Measurements from ENCODE around the gene MRPS6.

MRPS6 gene

GRCh38 chr21:34182436-34182835 lies 109.1 kb downstream of the MRPS6 start:
- no peak for DNase-seq

DNA sequence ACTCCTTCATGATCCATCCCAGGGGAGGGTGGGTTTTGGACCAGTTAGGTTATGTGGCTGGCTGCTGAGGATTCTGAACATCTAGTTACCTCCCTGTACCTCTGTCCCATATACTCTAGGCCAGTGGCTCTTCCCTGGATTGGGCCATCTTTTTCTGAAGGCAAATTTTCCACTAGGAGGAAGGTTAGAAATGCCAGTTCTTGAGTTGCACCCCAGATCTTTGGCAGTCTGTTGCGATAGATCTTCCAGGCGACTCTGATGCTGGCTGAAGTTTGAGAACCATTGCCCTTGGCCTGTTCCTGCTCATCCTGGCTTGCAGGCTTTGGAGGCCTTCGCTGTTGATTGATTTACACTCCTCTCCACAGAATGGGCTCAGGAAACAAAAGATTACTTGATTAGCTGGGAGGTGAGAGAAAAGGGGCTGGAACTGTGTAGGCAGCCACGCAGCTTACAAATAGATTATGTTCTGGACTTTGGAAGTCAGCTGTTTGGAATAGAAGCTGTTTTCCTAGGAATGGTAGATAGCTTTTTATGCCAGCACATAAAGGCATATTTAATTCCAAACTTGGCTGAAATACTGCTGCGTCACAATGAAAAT lies 110.1 kb downstream of the MRPS6 start:
- DNase-seq = no peak

GRCh38 chr21:34184232-34184631 lies 110.9 kb downstream of the MRPS6 start:
- no peak for DNase-seq

DNA sequence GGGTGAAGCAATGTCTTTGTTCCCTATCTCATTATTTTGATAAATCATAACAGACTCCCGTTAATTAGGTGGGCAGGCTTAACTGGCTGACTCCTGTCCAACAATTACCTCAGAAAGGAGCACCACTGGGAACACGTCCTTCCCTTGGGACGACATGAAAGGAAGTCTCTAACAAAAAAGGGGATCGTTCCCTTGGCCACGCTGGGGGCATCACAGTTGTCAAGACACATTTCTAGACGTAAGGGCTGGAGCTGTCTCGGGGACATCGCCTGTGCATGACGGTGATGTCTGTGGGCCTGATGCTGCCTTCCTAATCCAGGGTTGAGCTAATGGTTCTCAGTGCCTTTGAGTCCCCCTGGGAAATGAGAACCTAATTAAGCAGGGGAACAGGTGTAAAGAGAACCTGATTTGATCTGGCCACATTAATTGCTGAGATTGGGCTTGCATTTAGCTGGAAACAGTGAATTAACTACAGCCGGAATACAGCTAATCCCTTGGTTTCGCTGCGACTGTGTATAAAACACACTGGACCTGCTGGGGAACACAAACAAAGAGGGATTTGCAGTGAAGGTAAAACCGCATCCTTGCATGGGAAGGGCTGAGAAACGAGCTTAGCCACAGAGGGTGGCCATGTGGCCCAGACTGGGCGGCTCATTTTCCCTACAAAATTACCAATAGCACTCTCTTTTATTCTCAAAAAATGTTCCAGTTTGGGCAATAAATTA lies 111.8 kb downstream of the MRPS6 start:
- no peak for DNase-seq

GRCh38 chr21:34186109-34186719 lies 112.8 kb downstream of the MRPS6 start:
- no peak for DNase-seq

GRCh38 chr21:34187935-34188334 lies 114.6 kb downstream of the MRPS6 start:
- DNase-seq = no peak

DNA sequence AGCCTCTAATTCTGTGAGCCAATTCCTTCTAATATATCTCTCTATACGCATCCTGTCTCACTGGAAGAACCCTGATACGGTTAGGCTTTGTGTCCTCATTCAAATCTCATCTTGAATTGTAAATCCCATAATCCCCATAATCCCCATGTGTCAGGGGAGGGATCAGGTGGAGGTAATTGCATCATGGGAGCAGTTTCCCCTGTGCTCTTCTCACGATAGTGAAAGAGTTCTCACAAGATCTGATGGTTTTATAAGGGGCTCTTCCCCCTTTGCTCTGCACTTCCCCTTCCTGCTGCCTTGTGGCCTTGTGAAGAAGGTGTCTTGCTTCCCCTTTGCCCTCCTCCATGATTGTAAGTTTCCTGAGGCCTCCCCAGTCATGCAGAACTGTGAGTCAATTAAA lies 116.1 kb downstream of the MRPS6 start:
- no peak for DNase-seq

GRCh38 chr21:34190576-34191321 lies 117.4 kb downstream of the MRPS6 start:
- DNase-seq = no peak

DNA sequence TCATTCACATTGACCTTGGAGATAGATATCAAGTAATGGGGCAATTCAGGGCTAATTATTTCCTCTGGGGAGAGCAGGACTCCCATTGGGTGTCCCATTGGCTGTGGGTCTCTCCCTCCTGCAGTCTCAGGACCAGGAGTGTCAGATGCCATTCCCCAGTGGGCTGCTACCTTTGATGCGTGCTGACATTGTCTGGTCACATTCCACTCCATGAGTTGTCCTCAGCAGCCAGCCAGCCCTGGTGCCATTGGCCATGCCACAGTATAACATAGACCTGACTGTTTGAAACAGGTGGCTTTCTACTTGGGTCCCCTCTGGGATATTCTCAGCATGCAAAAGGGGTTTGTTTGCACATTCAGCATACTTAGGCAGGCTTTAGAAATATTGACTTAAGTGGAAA lies 118.5 kb downstream of the MRPS6 start:
- no peak for DNase-seq

Measured in stimulated activated naive CD4-positive, alpha-beta T cell treated with Interleukin-2 at 50 U/mL for 16 hours (primary cell).